Thyroid gland (tissue), 4 donors: ENCODE results near the gene LAMA2.

Experiments
- CTCF ChIP-seq, 6 experiments: fragments of 200-600 bp in 3 of 6; fragments of 450-650 bp in 3 of 6; sonication (generic) in 3 of 6; IDR thresholded peaks; one replicate each; pipeline ENCODE4 v1.5.1; 2016 to 2019; ENCODE audit warnings: antibody characterized with exemption in 6 of 6, mild to moderate bottlenecking in 2 of 6, inconsistent platforms in 1 of 6, moderate library complexity in 1 of 6
- POLR2A ChIP-seq, 2 donors: fragments of 450-650 bp; IDR thresholded peaks; one replicate each; pipeline ENCODE4 v1.6.1; 2017; ENCODE audit warnings: antibody characterized with exemption in 2 of 2, mild to moderate bottlenecking in 2 of 2, moderate library complexity in 1 of 2

GRCh38 chr6:129353067-129353466 lies 470.1 kb downstream of the LAMA2 start:
- TF ChIP-seq CTCF (IDR thresholded peaks at IDR 0.05) (no peak), POLR2A (IDR thresholded peaks at IDR 0.05) (no peak)
